GM18517 (cell line): ENCODE results near the gene BCCIP.
A peak's percentile ranks its signal among the peaks of the same experiment; 100 is the strongest.

Source experiments
- ATAC-seq: cut with Tn5 transposase; IDR thresholded peaks from one replicate; pipeline ENCODE4 v1.9.1; 2021; ENCODE audit warnings: mild to moderate bottlenecking, moderate library complexity; ENCODE audit not compliant: unreplicated experiment

The BCCIP gene

DNA sequence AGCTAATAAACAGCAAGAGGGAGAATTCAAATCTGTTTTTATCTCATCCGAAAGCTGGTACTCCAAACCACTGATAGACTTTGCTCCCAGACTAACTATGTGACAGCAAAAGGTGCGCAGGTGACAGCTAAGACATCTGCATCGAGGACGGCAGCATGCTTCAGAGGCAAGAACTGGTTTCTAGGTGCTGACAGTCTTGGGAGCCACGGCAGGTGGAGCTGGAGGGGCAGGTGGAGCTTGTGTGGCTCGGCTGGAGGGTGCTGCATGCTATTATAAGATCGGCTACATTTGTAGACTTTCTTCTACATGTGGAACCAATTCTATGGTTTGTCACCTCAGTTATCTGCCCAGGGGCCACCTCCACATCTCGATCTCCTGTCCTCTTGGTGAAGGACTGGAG, 25.9 kb upstream of the BCCIP start:
- no peak for ATAC-seq

DNA sequence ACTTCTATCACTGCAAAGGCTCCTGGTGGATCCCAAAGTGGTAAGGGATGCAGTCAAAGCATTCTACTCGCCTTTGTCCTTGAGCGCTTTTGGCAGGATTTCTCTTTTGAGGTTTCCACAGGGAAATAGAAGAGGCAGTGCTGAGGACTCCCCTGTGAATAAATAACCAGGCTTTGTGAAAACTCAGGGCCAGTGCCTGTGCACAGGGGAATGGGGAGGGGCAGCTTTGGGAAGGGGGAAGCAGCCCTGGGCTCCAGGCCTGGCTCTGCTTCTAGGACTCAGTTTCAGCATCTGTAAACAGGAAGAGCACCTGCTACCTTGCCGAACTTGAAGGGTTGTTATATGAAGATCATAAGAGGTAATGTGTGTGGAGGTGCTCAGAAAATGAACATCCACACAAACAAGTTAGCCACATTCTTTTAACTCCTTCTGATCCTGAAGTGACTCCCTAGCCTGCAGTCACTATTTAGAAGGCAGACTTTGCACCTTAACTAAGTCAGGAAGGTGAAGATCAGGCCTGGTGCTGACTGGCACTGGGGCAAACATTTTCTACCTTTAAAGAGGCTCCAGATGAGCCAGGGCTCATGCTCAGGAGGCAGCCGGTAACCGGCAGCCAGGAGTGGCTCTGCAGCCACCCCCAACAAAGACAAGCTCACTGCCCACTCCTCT, 25.2 kb upstream of the BCCIP start:
- no peak for ATAC-seq

DNA sequence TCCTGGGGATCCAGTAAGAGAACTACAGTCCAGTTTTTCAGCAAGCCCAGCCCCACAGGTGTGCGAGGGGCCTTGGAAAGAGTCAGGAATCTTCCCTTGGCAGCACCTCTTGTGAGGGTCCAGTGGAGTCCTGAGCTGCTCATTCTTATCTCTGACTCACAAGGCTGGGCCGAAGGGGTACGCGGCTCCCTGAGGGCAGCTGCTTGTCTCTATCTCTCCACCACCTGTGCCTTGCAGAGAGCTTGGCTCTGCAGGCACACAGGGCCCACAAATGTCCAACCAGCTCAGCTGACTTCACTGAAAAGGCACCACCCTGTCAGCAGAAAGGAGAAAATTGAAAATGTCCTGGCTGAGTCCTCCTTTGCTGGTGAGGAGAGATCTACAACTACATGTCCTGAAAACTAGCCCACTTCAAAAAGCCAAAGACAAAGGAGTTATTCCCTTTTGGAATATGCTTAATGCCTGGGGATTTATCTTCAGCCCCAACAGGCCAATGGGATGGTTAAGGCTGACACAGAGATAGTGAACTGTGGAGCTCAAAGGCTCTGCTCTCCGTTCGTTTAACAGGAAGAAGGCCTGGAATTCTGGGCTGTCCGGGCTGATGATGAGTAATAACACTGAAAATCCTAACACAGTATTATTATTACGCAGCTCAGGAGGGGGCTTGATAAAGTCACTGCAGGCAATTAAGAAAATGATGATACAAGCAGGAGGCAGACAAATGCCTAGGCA, 23.7 kb upstream of the BCCIP start:
- no peak for ATAC-seq

DNA sequence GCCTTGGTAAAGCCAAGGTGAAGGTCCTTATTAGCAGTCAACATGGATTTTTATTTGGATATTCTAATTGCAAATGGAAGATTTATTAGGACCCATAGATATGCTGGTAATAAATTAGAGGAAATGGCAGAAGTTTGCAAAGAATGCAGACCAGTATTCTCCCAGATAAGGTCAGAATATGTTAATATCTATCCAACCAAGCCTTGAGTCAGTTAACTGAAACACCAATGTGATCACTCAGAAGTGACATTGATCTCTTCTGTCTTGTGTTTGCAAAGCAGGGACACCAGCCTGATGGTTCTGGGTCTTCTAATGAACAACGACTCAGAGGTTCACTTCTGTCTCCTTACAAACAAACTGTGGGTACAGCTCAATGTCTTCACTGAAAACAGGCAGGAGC, 21.8 kb upstream of the BCCIP start:
- no peak for ATAC-seq

DNA sequence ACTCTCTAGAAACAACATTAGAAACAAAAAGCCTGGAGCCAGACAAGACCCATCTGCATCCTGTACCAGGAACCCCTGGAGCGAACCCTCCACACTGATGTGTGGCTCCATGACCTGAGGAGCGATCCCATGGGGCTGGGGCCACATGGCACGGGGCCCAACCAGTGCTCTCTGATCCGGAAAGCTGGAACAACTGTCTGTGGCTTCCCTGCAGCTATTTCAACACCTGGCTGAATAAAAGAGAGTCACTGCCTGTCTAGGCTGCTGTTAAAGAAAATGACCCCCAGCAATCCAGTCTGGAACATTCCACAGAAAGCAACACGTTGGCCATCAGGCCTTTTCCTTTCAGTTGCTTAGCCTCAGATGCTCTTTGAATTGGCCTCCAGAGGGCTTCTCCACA, 21.2 kb upstream of the BCCIP start:
- no peak for ATAC-seq

DNA sequence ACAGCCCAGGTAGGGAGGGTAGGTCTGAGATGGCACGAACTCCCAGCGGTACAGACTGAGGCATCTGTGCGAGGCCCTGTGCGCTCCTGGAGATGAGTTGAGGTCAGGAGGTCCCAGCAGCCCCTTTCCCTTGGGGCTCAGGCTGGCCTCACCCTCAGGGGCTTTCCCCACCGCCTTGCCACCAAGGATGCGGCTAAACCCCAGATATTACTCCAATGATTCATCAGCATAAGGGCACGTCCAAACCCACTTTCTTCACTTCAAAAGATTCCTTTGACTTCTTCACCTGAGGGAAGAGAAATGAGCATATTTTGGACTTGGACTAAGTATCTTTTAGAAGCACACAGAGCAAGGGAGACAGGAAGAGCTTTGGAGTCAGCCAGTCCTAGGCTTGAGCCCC, 20.6 kb upstream of the BCCIP start:
- ATAC-seq, result no peak

DNA sequence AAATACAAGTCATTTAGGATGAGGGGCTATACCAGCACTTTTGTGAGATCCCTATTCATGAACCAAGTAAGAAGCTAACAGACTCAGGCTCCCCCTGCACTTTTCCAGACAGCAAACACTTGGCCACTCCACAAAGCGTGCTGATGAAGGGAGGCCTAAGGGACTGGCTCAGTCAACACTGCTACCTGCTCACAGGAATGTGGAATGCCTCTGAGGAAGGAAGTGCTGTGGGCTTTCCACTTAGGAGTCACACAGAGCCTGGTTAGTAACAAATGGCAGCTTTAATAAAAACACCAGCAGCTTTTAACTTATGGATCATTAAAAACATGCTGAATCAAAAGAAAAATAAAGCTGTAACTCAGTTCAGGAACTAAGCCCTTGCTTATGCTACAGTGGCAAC, 15.3 kb upstream of the BCCIP start:
- ATAC-seq, result no peak

DNA sequence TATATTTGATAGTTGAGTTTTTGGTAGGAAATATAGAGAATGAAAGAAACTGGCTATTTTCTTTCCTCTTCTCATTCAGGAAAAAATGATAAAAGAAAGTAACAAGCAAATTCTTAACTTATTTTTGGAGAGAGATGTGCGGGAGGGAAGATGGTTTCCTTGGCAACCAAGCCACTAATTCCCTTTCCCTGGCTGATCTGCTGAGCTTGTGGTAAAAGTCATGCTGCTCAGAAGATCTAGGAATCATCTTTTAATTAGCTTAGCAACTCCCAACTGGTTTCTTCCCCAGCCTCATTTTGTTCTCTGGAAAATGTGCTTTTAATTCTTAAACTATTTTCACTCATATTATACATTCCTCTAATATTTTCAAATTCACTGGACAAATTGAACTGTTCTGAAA, 12.1 kb upstream of the BCCIP start:
- ATAC-seq, result no peak

DNA sequence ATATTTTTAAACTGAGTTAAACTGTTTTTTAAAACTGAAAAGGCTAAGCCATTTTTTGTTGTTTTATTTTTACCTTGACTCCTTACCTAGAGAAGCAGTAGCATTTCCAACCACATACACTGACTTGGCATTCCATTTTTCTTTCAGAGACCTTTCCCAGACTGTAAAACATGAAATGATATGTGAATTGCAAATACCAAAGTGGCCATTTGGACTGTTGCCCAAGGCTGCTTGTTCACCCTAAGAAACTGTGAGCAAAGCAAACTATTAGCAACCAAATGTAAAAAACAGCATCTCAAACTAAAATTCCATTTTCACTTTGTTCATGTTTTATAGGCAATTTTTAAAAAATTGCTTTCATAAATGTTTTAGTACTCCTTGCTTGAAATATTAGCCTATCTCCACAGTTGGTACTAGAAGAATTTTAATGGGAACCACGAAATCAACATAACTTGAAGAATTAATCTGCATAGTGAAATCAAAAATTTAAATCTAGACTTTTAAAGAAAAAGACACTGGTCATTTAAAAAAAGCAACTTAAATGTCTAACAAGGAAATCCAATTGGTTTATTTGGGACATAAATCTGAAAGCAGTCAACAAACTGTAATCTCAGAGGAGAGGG, 11.1 kb upstream of the BCCIP start:
- ATAC-seq, result no peak

DNA sequence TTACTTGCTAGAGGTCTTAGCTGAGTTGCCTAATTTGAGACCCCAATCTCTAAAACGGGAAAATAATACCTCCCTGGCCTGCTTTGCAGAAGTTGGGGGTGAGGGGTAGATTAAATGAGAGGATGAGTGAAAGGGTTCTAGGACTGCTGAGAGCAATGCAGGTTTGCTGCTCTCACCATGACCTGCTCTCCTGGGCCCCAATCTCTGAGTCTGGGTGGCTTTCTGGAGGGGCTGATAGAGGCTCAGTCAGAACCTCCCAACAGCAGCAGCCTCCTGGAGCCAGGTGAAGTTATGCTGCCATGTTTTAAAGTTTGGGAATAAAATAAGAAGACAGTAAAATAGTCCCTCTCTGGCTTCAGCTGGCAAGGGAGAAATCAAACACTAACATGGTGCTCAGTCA, 7.6 kb upstream of the BCCIP start:
- ATAC-seq, result no peak

DNA sequence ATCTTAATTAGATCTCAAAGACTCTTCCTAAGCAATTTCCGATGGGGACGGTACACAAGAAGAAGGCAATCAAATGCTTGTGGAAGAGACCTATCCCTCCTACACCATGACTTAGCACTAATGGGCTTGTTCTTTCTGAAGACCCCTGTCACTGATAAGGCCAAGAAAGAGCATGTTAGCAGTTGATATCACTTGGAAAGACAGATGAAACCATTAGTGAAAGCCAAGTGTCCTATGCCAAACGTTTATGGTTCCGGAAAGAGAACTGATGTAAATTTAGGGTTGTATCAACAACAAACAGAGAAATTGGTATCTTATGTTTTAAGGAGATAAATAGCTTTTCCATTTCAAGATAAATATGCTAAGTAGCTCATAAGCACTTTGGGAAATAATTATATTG, 6.8 kb upstream of the BCCIP start:
- no peak for ATAC-seq

DNA sequence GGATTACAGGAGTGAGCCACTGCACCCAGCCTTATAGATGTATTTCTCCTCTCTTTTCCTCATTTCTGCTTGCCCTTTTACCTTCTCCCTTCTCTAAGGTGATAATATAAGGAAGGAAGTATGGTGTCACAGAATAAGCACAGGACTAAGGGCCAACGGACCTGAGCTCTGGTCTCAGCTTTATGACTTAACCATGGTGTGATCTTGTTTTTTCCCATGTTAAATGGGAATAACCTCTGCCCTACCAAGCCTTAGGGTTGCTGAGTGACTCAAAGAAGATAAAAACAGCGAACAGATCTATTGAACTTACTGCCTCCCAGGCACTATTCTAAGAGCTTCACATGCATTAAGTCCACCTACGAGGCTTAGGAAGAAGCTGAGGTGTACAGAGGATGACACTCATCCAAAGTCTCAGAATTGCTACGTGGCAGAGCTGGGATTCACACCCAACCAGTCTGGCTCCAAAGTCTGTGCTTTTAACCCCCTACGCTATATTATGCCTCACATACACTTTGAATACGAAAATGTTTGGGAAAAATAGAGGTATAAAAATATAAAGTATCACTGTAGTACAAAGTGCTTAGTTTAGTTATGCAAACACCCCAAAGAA, 5.9 kb upstream of the BCCIP start:
- no peak for ATAC-seq

DNA sequence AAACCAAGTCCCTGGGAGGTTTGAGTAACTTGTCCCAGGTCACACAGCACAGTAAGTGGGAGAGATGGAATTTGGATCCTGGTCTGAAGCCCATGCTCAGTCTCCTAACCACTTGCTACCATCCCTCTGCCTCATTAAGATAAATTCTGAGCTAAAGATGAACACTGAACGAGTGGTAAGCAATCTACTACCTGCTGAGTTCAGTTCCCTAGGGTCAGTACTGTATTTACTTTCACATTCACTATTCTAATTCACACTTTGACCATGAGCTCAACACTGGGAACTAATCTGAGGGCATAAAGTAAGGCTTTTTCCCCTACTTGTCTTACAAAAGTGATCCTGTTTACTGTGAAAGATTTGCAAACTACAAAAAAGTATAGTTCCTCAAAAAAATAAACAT, 2.6 kb upstream of the BCCIP start:
- ATAC-seq, result peak; percentile 68

DNA sequence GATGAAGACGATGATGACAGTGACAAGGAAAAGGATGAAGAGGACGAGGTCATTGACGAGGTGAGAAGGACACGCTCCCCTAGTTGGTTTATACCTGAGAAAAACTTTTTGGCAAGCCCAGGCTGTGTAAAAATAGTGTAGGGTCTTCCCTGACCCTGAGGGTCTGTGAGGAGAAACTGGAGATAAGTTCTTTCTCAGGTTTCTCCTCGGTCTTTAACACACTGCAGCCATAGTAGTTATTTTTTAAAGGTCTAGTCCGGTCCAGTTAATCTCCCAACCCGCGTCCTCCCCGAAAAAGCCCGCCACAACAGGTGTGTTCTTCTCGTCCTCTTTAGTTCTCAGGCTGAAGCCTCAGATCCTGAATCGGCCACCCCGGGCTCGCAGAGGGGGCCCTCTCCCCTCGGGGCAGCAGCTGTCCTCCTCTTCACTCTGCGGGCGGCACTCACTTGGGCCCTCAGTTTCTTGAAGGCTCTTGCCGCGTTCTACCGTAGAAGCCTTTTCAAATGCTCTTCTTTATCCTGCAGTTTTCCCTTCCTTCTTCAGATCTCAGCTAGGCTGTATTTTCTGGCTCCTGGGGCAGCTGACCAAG, 411 bp downstream of the BCCIP start:
- peak; percentile 11 for ATAC-seq

DNA sequence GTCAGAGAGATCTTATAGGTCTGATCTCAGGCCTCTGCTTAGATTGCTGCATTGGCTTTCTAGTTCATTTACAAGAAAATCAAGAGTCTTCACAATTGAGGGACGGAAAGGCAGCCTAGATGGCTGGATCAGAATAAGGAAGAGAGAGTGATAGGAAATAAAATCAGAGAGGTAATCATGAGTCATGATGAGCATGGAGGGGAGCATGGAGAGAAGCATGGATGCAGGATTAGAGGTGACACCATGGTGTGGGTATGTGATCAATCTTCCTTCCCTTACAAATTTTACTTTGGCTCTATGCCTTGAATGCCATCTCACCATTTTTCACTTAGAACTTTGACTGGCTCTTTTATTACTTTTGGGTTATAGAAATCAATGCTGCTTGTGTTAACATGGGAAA, 1.4 kb downstream of the BCCIP start:
- no peak for ATAC-seq

DNA sequence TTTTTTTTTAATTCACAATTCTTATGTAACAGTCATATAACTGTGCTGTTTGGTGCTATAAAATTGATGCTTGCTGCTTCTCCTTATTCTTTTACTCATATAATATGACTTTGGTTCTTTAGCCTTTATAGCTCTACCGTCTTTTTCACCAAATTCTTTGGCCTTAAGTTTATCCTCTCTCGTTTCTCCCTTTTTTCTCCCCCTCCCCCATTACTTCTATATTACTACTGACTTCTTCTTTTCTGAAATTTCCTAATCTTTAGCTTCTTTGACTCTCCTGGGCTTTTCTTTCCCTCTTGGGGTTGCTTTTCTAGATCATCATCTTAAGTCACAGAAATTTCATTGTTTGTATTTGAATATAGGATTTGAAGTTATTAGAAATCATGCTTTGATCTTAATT, 3.8 kb downstream of the BCCIP start:
- ATAC-seq, result no peak

DNA sequence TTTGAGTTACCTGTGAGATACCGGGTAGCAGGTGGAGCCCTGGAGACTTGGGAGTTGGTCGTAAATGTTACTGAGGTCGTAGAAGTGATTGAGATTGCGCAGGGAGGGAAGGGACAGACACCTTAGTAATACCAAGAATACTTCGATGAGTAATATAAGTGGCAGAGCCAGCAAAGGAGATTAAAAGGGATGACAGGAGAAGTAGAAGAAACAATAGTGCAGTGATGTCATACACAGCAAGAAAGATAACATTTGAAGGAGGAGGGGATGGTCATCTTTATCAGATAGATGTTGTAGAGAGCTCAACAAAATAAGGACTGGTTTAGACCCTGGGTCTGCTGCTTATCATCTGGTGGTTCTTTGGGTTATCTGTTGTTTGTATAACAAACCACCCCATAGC, 5.0 kb downstream of the BCCIP start:
- no peak for ATAC-seq

DNA sequence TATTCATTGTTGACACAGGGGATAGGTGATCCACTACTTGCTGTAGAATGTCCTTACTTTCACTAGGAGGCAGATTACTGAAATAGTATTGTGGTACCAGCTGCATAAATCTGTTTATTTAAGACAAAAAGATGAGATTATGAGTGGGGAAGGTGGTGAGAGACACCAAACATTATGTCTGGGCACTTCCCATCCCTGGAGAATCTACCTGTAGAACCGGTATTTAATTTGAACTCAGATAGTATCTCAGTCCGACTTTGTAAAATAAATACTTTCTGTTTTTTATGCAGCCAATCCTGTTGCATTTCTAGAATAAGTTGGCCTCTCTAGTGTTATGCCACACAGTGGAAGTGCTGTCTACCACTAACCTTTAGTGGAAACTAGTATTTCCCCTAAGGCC, 13.4 kb downstream of the BCCIP start:
- no peak for ATAC-seq

DNA sequence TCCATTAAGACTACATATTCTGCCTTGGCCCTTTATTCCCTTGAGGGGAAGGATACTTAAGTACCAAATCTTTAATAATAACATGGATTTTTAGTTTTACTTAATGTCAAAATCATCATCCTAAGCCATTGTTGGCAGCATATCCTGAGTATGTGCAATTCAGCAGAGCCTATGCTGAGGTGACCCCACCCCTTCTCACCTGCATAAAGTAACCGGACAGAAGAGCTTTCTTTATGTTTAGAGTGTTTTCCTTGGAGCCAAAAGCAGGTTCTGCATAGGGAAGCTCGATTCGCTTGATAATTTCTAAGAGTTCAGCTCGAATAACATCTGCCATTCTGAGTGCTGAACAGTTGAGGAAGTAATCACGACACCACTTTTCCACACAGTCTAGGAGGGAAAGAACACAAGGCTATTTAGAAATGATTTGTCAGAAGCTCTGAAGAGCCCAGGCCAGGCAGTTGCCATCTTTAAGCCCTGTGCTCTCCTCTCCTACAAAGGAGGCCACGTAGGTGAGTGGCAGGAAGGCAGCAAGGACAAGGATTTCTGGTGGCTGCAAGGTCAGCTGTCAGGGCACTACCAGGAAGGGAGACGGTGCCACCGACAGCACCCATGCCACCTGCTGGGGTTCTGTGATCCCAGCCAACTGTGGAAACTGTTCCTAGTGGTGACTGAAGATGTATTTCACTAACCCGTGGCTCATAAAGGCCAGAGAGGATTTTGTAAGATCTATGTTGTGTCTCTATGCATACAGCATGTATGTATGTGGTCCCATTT, 15.6 kb downstream of the BCCIP start:
- ATAC-seq, result no peak

DNA sequence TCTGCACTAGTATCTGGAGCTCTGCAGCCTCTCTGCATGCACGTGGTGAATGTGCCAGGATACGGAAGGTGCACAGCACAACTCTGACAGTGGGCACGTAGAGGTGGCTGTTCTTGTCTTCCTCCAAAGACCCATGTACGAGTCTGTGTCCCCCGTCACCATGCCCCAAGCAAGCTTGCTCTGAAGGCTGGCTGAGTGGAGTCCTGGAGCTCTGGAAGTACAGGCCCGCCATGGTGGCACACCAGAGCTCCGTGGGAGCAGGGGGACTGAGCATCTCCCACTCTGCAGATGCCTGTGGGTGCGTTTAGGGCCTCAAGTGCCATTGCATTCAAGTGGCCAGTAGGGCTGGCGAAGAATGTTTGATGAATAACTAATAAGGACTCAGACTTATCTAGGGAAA, 17.1 kb downstream of the BCCIP start:
- ATAC-seq, result no peak

DNA sequence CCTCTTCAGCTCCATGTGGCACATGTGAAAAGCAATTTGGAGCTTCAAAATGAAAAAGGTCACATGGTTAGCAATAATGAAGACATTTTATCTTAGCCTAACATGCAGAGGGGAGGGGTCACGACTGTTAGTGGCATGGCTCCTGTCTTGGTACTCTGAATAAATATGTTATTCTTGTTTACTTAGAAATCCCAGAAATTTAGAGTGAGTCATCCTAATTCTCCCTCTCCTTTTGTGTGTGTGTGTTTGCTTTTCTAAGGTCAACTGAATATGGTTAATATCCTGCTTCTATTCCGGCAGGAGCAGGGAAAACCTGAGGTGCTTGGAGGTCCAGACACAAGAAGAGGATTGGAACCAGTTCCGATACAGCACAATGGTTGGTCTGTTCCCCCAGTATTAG, 17.6 kb downstream of the BCCIP start:
- ATAC-seq, result no peak
